ENCODE data around the gene CCR1. TPM values are rescaled to one million over a fixed set of nuclear protein-coding genes. Genes with fewer than 3 reads are reported as not detected.

CCR1 gene
- total RNA-seq, 1 experiment from 2014 or later: 0.10 TPM

DNA sequence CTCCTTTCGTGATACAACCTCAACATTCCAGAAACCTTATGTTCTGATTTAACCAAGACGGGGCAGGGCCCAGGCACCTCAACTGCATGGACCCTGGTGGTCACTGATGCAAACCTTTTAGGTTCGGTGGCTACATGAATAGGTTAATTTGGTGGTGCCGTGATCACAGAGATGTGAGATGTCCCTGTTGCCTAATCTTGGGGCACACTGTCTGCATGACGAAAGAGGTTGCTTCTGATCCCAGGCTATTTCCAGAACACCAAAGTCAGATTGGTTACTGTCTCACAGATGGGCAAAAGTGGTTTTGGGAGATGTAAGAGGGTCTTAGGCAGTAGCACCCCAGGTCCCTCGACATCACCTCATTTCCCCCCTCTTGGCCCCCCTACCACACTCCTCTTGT is 4.0 kb upstream of the CCR1 start:
- no peaks in the 10 kb centered on the region for H3K9me2 ChIP-seq (ENCODE audit: insufficient read depth)
- DNase-seq (ENCODE audit: low read depth, low spot score) (no peak), ATAC-seq (no peak)
- H3K9me3 ChIP-seq (ENCODE audit: control insufficient read depth in 1 of 2, insufficient read depth in 1 of 2, low read depth in 1 of 2, low read length in 2 of 2): no peaks in the 10 kb centered on the region
- TF ChIP-seq, protein P1, sequence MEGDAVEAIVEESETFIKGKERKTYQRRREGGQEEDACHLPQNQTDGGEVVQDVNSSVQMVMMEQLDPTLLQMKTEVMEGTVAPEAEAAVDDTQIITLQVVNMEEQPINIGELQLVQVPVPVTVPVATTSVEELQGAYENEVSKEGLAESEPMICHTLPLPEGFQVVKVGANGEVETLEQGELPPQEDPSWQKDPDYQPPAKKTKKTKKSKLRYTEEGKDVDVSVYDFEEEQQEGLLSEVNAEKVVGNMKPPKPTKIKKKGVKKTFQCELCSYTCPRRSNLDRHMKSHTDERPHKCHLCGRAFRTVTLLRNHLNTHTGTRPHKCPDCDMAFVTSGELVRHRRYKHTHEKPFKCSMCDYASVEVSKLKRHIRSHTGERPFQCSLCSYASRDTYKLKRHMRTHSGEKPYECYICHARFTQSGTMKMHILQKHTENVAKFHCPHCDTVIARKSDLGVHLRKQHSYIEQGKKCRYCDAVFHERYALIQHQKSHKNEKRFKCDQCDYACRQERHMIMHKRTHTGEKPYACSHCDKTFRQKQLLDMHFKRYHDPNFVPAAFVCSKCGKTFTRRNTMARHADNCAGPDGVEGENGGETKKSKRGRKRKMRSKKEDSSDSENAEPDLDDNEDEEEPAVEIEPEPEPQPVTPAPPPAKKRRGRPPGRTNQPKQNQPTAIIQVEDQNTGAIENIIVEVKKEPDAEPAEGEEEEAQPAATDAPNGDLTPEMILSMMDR (IDR thresholded peaks at IDR 0.05 in 2 of 3, conservative IDR thresholded peaks at IDR 0.05 in 1 of 3; ENCODE audit: borderline replicate concordance in 1 of 3, insufficient read depth in 1 of 3, low read depth in 2 of 3, low read length in 2 of 3): no peak
- TF ChIP-seq ZNF274 (IDR thresholded peaks at IDR 0.05; ENCODE audit: low read depth, low read length) (no peak), RAD21 (IDR thresholded peaks at IDR 0.05; ENCODE audit: low read depth) (no peak)
- TF ChIP-seq, protein P2, sequence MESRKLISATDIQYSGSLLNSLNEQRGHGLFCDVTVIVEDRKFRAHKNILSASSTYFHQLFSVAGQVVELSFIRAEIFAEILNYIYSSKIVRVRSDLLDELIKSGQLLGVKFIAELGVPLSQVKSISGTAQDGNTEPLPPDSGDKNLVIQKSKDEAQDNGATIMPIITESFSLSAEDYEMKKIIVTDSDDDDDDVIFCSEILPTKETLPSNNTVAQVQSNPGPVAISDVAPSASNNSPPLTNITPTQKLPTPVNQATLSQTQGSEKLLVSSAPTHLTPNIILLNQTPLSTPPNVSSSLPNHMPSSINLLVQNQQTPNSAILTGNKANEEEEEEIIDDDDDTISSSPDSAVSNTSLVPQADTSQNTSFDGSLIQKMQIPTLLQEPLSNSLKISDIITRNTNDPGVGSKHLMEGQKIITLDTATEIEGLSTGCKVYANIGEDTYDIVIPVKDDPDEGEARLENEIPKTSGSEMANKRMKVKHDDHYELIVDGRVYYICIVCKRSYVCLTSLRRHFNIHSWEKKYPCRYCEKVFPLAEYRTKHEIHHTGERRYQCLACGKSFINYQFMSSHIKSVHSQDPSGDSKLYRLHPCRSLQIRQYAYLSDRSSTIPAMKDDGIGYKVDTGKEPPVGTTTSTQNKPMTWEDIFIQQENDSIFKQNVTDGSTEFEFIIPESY (IDR thresholded peaks at IDR 0.05; ENCODE audit: extremely low read depth, insufficient replicate concordance, low read length): no peak
- H3K79me2 ChIP-seq (ENCODE audit: insufficient read depth, low read length): no peaks in the 10 kb centered on the region
- H3K4me2 ChIP-seq (ENCODE audit: low read length): no peak overlapping the region
- no peaks in the 10 kb centered on the region for H4K20me1 ChIP-seq (ENCODE audit: insufficient read depth)
- intact Hi-C loops (cut with micrococcal nuclease): loop anchor here (10.0 kb wide), 1 partner anchor 277 kb away; no protein-coding TSS in a partner anchor
- CTCF ChIA-PET: no interaction called here
- H3K4me1 ChIP-seq (ENCODE audit: control insufficient read depth in 1 of 2, insufficient read depth in 2 of 2, low read length in 2 of 2): peaks cover 0 to 9% of the 10 kb centered on the region in 2 experiments; a peak in 2 of 4 replicates
- RAD21 ChIA-PET (ENCODE audit: low non-redundant PET in 1 of 2, low total read pairs in 2 of 2, uncharacterized antibody in 2 of 2, unreplicated experiment in 2 of 2): no interaction called here
- H2AFZ ChIP-seq (ENCODE audit: low read depth, low read length, poor library complexity, severe bottlenecking): no peak overlapping the region
- POLR2A ChIA-PET: no interaction called here
- BruUV-seq (replicated peaks): no TSS peak
- H3K36me3 ChIP-seq (ENCODE audit: control insufficient read depth in 1 of 2, insufficient read depth in 2 of 2, low read length in 2 of 2): no peaks in the 10 kb centered on the region
- no peak overlapping the region for H3K9ac ChIP-seq (ENCODE audit: low read length)
- H3K27ac ChIP-seq (ENCODE audit: low read depth, low read length): no peak overlapping the region
- no peak overlapping the region for H3K4me3 ChIP-seq (replicated peaks in 1 of 2; ENCODE audit: low read depth in 1 of 2, low read length in 2 of 2)
- peaks cover 8% of the 10 kb centered on the region; the same call in 1 of the 2 replicates for H3K27me3 ChIP-seq (ENCODE audit: insufficient read depth, low read length)

Measured in HCT116 (cell line).